Activated CD4-positive, alpha-beta T cell treated with anti-CD3 and anti-CD28 coated beads for 36 hours (primary cell): Measurements from ENCODE around the gene PIGH. TPM values are rescaled to one million over a fixed set of nuclear protein-coding genes. Genes with fewer than 3 reads are reported as not detected.
"Not testable (repeated sequence)": the region's sequence is repeated elsewhere in the genome, so short reads cannot be mapped to it uniquely, and the experiment has no call there.

Source experiments
- ATAC-seq: fragments of 200-7000 bp; cut with Tn5 transposase; one replicate; pipeline ENCODE4 v1.10.0; 2021; ENCODE audit warnings: mild to moderate bottlenecking, moderate library complexity
- CTCF ChIA-PET: fragments of 350-600 bp; sonication (Branson Sonifier 250); formaldehyde crosslinking; loops from one replicate; lab custom pipeline; 2021; ENCODE audit warnings: antibody characterized with exemption; lab: Charles Lee
- POLR2A ChIA-PET: fragments of 350-600 bp; sonication (Branson Sonifier 250); formaldehyde crosslinking; loops from one replicate; lab custom pipeline; 2021; ENCODE audit warnings: antibody characterized with exemption, inconsistent platforms; lab: Charles Lee
- DNase-seq: peaks from one replicate; pipeline ENCODE4 v3.0.0-alpha.2; 2020
- H3K27ac Mint-ChIP-seq: one replicate; pipeline ENCODE4 v1.8.0; 2021; ENCODE audit warnings: mixed read lengths
- H3K27me3 Mint-ChIP-seq: one replicate; pipeline ENCODE4 v1.8.0; 2021; ENCODE audit warnings: mixed read lengths
- H3K36me3 Mint-ChIP-seq: one replicate; pipeline ENCODE4 v1.8.0; 2021; ENCODE audit warnings: low read depth, mixed read lengths
- H3K4me1 Mint-ChIP-seq: one replicate; pipeline ENCODE4 v1.8.0; 2021; ENCODE audit warnings: mixed read lengths
- H3K4me3 Mint-ChIP-seq: one replicate; pipeline ENCODE4 v1.8.0; 2021; ENCODE audit warnings: mild to moderate bottlenecking, moderate library complexity, mixed read lengths
- H3K9me3 Mint-ChIP-seq: one replicate; pipeline ENCODE4 v1.8.0; 2021; ENCODE audit warnings: low read depth, mixed read lengths
- intact Hi-C, 2 experiments: fragments of 100-400 bp; cut with DNase I in 1 of 2; cut with micrococcal nuclease in 1 of 2; formaldehyde crosslinking; loops; one replicate each; pipeline versions ENCODE4 v1.14.2 to v1.15.1; 2022 to 2024; cut with DNase I, micrococcal nuclease
- total RNA-seq, 2 experiments: library from RNA; stranded (reverse); gene quantifications; one replicate each; pipeline ENCODE4 v1.2.3, GENCODE V29; 2021

Gene PIGH
- total RNA-seq, 2 experiments from 2014 or later = 14.9 to 21.4 TPM

DNA sequence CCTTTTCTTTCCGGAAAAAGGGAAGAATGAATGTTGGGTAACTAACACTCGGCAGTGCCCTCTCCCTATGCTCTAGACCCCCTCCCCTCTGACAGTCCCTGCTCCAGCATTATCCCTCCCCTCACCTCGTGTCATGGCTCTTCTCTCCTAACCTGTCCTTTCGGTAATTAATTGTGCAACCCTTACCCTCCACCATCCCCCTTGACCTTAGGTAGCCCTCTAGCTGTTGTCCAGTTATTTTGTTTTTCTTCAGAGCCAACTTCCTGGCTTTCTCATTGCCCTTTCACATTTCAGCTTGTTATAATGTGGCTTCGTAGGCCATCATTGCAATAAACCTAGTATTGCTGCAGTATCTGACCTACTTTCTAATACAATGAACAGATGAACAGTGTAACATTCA is 30.9 kb upstream of the PIGH start:
- ATAC-seq (no peak), DNase-seq (no peak)
- H3K27ac Mint-ChIP-seq = no peak overlapping the region
- H3K36me3 Mint-ChIP-seq = no peaks in the 10 kb centered on the region
- CTCF ChIA-PET = interaction anchor here (0.5 to 1.3 kb wide), 5 partner anchors 10 to 271 kb away, joined by 3 to 5 read pairs (median 3); partner anchors contain the start of genes ARG2 and EIF2S1
- intact Hi-C loops = no loop called here
- no peaks in the 10 kb centered on the region for H3K4me1 Mint-ChIP-seq
- no peaks in the 10 kb centered on the region for H3K27me3 Mint-ChIP-seq
- H3K4me3 Mint-ChIP-seq = no peak overlapping the region
- no peaks in the 10 kb centered on the region for H3K9me3 Mint-ChIP-seq
- POLR2A ChIA-PET = interaction anchor here (0.6 kb wide), 1 partner anchor 60 kb away, joined by 3 read pairs; no protein-coding TSS in a partner anchor

DNA sequence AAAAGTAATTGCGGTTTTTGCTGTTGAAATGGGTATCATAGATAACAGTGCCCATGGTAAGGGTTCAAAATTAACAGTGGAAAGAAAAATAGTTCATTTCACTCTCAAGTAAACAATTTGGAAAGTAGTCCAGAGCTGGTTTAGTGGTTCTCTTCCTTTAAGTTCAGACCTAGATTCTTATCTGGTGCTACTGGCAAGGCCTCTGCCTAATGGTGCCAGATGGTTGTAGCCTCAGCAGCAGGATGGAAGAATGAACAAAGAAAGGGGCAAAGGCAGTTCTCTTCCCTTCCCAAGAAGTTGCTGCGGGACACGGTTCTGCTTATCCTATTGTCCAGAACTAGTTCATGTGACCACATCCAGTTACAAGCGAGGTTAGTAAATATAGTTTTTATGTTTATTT is 30.1 kb upstream of the PIGH start:
- DNase-seq (no peak), ATAC-seq (no peak)
- no peaks in the 10 kb centered on the region for H3K9me3 Mint-ChIP-seq
- intact Hi-C loops = no loop called here
- H3K4me3 Mint-ChIP-seq = no peak overlapping the region
- no peak overlapping the region for H3K27ac Mint-ChIP-seq
- ChIA-PET CTCF (interaction anchor here (0.6 to 0.8 kb wide), 2 partner anchors 10 to 27 kb away, joined by 3 read pairs; no protein-coding TSS in a partner anchor), POLR2A (no interaction called here)
- no peaks in the 10 kb centered on the region for H3K36me3 Mint-ChIP-seq
- no peaks in the 10 kb centered on the region for H3K4me1 Mint-ChIP-seq
- no peaks in the 10 kb centered on the region for H3K27me3 Mint-ChIP-seq

DNA sequence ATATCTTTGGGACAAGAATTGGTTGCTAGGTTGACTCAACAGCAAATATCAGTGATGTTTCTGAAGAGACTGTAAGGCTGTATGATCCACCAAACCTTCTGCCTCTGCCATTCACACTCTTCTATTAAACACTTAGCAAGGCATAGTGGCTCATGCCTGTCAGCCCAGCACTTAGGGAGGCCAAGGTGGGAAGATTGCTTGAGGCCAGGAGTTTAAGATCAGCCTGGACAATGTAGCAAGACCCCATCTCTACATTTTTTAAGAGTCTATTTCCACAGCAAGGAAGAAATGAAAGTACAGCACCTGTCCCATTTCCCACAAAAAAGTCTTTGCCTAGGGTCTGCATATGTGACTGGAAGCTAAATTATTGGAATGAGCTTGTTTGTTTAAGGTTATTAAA is 27.5 kb upstream of the PIGH start:
- H3K36me3 Mint-ChIP-seq = no peaks in the 10 kb centered on the region
- no peak overlapping the region for H3K27ac Mint-ChIP-seq
- intact Hi-C loops = no loop called here
- CTCF ChIA-PET = interaction anchor here (1.1 to 2.3 kb wide), 5 partner anchors 8 to 77 kb away, joined by 4 to 8 read pairs (median 5); partner anchors contain the start of gene ARG2
- POLR2A ChIA-PET = no interaction called here
- H3K9me3 Mint-ChIP-seq = no peaks in the 10 kb centered on the region
- peaks cover 9% of the 10 kb centered on the region for H3K4me1 Mint-ChIP-seq
- no peaks in the 10 kb centered on the region for H3K27me3 Mint-ChIP-seq
- DNase-seq (no peak), ATAC-seq (no peak)
- no peak overlapping the region for H3K4me3 Mint-ChIP-seq

DNA sequence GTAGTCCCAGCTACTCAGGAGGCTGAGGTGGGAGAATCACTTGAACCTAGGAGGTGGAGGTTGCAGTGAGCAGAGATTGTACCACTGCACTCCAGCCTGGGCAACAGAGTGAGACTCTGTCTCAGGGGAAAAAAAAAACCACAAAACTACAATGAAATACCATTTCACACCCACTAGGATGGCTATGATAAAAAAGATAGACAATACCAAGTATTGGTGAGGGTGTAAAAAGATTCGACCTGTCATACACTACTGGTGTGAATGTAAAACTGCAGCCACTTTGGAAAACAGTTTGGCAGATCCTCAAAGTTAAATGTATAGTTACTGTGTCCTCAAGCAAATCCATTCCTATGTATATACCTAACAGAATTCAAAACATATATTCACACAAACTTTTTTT is 26.1 kb upstream of the PIGH start:
- H3K9me3 Mint-ChIP-seq, CTCF ChIA-PET, ATAC-seq, H3K27ac Mint-ChIP-seq, H3K4me3 Mint-ChIP-seq, H3K27me3 Mint-ChIP-seq, DNase-seq, POLR2A ChIA-PET, H3K36me3 Mint-ChIP-seq, intact Hi-C loops: not testable (repeated sequence)
- peaks cover 15% of the 10 kb centered on the region for H3K4me1 Mint-ChIP-seq

DNA sequence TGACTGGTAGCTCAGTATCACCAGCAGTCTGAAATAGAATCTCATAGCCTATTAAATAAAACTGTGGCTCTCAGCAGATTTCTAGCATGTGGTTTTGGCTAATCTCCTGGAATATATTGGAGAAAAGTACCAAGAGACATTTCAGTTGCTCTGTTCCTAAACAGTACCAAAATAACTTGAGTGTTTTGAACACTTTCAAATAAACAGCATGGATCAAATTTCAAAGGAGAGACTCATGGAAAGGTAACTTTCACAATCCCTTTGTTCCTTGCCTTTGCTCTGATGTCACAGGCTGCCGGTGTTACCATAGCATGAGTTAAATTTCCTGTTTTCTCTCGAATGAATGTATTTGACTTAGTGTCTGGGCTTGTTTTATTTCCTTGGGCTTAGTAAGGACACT is 23.0 kb upstream of the PIGH start:
- Mint-ChIP-seq H3K27me3 (peaks cover 8% of the 10 kb centered on the region), H3K36me3 (no peaks in the 10 kb centered on the region), H3K4me3 (no peak overlapping the region), H3K9me3 (no peaks in the 10 kb centered on the region), H3K4me1 (peaks cover 31% of the 10 kb centered on the region), H3K27ac (peak overlapping the region; percentile 82)
- peak; percentile 15 for DNase-seq
- no peak for ATAC-seq
- POLR2A ChIA-PET = no interaction called here
- CTCF ChIA-PET = interaction anchor here (0.6 to 1.5 kb wide), 6 partner anchors 17 to 81 kb away, joined by 3 to 5 read pairs (median 4); partner anchors contain the start of gene PIGH
- intact Hi-C loops = no loop called here

DNA sequence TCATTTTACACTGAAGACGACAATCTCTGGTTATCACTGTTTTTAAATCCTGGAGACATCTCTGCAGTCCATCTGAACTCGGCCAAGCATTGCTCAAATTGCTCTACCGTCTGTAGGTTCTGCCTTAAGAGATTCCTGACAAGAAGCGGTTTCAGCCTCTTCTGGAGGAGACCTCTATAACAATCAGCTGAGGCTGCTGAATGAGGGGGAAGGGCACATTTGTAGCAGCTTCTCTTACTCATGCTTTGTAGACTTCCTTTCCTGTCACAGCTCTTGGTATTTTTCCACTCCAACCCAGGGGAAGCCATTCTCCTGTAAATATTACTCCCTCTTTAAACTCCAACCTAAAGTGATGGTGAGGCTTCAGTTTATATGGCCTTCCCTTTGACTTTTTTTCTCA is 22.6 kb upstream of the PIGH start:
- H3K27ac Mint-ChIP-seq = peak overlapping the region; percentile 82
- H3K36me3 Mint-ChIP-seq = no peaks in the 10 kb centered on the region
- no peaks in the 10 kb centered on the region for H3K9me3 Mint-ChIP-seq
- intact Hi-C loops = no loop called here
- peaks cover 8% of the 10 kb centered on the region for H3K27me3 Mint-ChIP-seq
- CTCF ChIA-PET = interaction anchor here (0.6 to 1.5 kb wide), 6 partner anchors 17 to 135 kb away, joined by 3 to 5 read pairs (median 4); partner anchors contain the start of gene PIGH
- peak; percentile 32 for ATAC-seq
- POLR2A ChIA-PET = interaction anchor here (0.6 kb wide), 1 partner anchor 22 kb away, joined by 4 read pairs; the partner anchor contains the start of gene PIGH
- DNase-seq = peak; percentile 57
- peaks cover 31% of the 10 kb centered on the region for H3K4me1 Mint-ChIP-seq
- H3K4me3 Mint-ChIP-seq = no peak overlapping the region

DNA sequence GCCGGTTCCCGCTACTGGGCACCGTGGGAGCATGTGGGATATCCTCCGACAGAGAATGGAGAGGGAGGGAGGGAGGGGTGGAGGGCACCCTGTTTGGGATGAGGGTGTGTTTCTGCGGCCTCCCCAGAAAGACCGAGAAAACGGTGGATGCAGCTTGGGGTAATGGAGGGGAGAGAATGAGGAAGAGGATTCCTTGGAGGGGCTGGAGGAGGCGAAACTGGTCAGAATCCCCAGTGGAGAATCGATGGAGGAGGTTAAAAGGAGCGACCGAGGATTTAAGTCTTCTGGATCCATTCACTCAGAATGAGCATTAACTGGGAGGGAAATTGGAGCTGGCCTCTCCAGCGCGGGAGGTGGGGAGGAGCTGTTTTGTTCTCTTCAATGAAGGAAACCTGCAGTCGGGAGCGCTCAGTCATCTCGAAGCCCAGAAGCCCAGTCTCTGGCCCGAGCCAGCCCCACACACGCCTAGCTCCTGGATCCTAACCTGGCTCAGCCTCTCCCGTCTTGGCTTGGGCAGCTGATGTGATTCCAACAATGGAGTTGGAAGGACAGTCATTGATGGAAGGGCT is 20.2 kb upstream of the PIGH start:
- DNase-seq = peak; percentile 36
- peak overlapping the region; percentile 77 for H3K4me3 Mint-ChIP-seq

DNA sequence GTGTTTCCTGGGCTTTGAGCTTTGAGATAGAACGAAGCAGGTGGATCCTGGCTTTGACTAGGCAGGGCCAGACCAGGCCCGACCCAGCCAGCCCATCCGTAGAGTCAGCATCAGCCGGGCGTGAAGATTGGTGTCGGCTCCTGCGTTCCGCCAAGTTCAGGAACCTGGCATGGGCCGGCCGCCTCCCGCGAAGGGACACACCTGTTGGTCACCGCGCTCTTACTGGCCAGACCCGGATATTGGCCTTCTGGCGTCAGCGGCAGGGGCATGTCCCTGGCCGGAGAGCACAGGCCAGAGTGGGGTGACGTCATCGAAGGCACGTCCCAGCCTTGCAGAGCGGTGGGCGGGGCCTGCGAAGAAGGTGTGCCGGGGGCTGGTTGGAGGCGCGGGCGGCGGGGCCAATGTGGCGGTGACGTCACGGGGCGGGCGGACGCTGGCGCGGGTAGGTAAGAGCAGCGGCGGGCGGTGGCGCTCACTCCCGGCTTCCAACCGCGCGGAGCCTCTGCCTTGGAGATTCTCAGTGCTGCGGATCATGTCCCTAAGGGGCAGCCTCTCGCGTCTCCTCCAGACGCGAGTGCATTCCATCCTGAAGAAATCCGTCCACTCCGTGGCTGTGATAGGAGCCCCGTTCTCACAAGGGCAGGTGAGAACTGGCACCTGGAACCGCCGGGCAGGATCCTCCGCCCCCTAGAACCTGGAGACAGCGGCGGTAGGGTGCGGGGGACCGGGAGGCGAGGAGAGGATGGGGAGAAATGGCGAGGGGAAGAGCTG is 19.6 kb upstream of the PIGH start, which contains the start of gene ARG2:
Gene ARG2, plus strand, starts transcription at position 475 of the 771 bp plus-strand sequence. Its CDS starts 58 bp downstream, at position 533.
- POLR2A ChIA-PET = interaction anchor here (0.6 to 1.0 kb wide), 3 partner anchors 20 to 54 kb away, joined by 3 to 7 read pairs (median 6); partner anchors contain the start of gene PIGH
- CTCF ChIA-PET = interaction anchor here (0.7 to 3.8 kb wide), 37 partner anchors 8 to 215 kb away, joined by 3 to 87 read pairs (median 5); partner anchors contain the start of genes PIGH, PLEKHH1, RDH11 and RDH12
- Mint-ChIP-seq H3K36me3 (no peaks in the 10 kb centered on the region), H3K27ac (peak within 1 kb of the TSS; percentile 73), H3K9me3 (no peaks in the 10 kb centered on the region), H3K4me1 (peaks cover 31% of the 10 kb centered on the region), H3K27me3 (peaks cover 8% of the 10 kb centered on the region), H3K4me3 (peak within 1 kb of the TSS; percentile 77)
- DNase-seq = peak; percentile 99
- intact Hi-C loops = loop anchor here (1.0 to 10.0 kb wide), 11 partner anchors 19 to 1533 kb away; partner anchors contain the start of genes RDH11 (in 2 of the 2), DCAF5 (in 1 of the 2), EIF2S1 (in 1 of the 2) and PALS1 (in 1 of the 2)
- peak; percentile 88 for ATAC-seq

More for the DNA sequence above, 20.2 kb upstream of the PIGH start:
- Mint-ChIP-seq H3K4me1 (peaks cover 31% of the 10 kb centered on the region), H3K27ac (peak overlapping the region; percentile 51), H3K36me3 (no peaks in the 10 kb centered on the region), H3K27me3 (peaks cover 8% of the 10 kb centered on the region), H3K9me3 (no peaks in the 10 kb centered on the region)
- ChIA-PET POLR2A (interaction anchor here (0.7 kb wide), 1 partner anchor 22 kb away, joined by 3 read pairs; no protein-coding TSS in a partner anchor), CTCF (interaction anchor here (0.7 to 3.8 kb wide), 12 partner anchors 11 to 260 kb away, joined by 3 to 87 read pairs (median 6); partner anchors contain the start of genes ATP6V1D, EIF2S1, PIGH and RDH11)
- intact Hi-C loops = loop anchor here in 1 of 2 experiments (1.0 kb wide), 1 partner anchor 199 kb away; the partner anchor contains the start of gene RAD51B
- ATAC-seq = no peak

DNA sequence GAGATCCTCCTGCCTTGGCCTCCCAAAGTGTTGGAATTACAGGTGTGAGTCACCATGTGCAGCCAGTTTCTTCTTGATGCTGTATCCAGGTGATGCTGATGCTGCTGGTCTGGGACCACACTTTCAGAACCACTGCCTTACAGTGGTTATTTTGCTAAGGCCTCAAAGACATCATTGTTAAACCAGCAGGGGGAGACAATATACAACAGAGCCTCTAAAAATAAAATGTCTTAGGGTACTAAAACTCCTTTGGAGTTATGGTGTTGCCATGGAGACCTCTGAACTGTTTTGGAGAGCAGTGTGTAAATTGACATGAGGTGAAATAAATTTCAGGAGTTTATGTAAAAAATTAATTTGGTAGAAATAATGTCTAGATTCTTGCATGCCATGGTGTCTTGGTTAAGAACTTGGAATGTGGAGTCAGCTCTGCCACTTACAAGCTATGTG is 18.6 kb upstream of the PIGH start:
- DNase-seq = peak; percentile 30
- Mint-ChIP-seq H3K27ac (peak overlapping the region; percentile 43), H3K27me3 (peaks cover 8% of the 10 kb centered on the region), H3K9me3 (no peaks in the 10 kb centered on the region), H3K4me3 (peak overlapping the region; percentile 77), H3K36me3 (no peaks in the 10 kb centered on the region), H3K4me1 (peaks cover 31% of the 10 kb centered on the region)
- ChIA-PET CTCF (interaction anchor here (0.7 to 3.8 kb wide), 34 partner anchors 8 to 1508 kb away, joined by 3 to 87 read pairs (median 5); partner anchors contain the start of genes PIGH, PLEKHH1, RDH11 and RDH12), POLR2A (interaction anchor here (0.6 to 1.0 kb wide), 3 partner anchors 19 to 55 kb away, joined by 3 to 7 read pairs (median 6); partner anchors contain the start of gene PIGH)
- intact Hi-C loops = loop anchor here (1.0 to 10.0 kb wide), 10 partner anchors 18 to 1534 kb away; partner anchors contain the start of genes PIGH (in 2 of the 2), RDH11 (in 2 of the 2), DCAF5 (in 1 of the 2) and EIF2S1 (in 1 of the 2)
- ATAC-seq = peak; percentile 43

DNA sequence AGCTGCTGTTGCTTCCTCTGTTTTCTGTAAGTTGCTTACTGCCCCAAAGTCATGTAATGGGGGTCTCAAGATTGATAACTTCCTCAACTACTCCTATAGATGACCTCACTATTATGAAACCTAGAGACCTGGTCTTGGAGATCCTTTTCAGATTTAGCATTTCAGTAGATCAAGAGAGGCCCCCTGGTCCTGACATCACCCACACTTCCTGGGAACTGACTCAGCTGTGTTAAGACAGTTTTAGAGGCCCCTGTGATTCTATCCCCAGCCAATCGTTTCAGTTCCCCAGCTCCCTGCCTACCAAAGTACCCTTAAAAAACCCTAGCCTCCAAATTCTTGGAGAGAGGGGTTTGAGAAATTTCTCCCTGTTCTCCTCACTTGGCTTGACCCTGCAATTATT is 10.4 kb upstream of the PIGH start:
- no peaks in the 10 kb centered on the region for H3K36me3 Mint-ChIP-seq
- peak; percentile 93 for ATAC-seq
- H3K27ac Mint-ChIP-seq = no peak overlapping the region
- intact Hi-C loops = loop anchor here in 1 of 2 experiments (10.0 kb wide), 1 partner anchor 366 kb away; the partner anchor contains the start of gene PALS1
- ChIA-PET CTCF (interaction anchor here (0.7 to 3.0 kb wide), 8 partner anchors 8 to 184 kb away, joined by 3 to 16 read pairs (median 4); partner anchors contain the start of genes ARG2 and PIGH), POLR2A (no interaction called here)
- H3K4me1 Mint-ChIP-seq = peaks cover 13% of the 10 kb centered on the region
- DNase-seq = peak; percentile 49
- H3K4me3 Mint-ChIP-seq = no peak overlapping the region
- H3K9me3 Mint-ChIP-seq = no peaks in the 10 kb centered on the region
- H3K27me3 Mint-ChIP-seq = no peaks in the 10 kb centered on the region
